Smooth muscle cell (in vitro differentiated cells): ENCODE measurements around the gene RBM47. TPM values are rescaled to one million over a fixed set of nuclear protein-coding genes. Genes with fewer than 3 reads are reported as not detected.
A peak's percentile ranks its signal among the peaks of the same experiment; 100 is the strongest.

Source experiments
- DNase-seq: peaks from one replicate; lab custom pipeline; 2025; ENCODE audit not compliant: unreplicated experiment; lab: John Stamatoyannopoulos, UW
- H2AFZ ChIP-seq: fragments of 200-600 bp; sonication (generic); 2 replicates; pipeline ENCODE4 v1.6.0; 2016; ENCODE audit warnings: antibody characterized with exemption, low read depth, mild to moderate bottlenecking
- H3F3A ChIP-seq: fragments of 200-600 bp; sonication (generic); 2 replicates; pipeline ENCODE4 v1.6.0; 2017; ENCODE audit warnings: antibody characterized with exemption, low read depth
- H3K27ac ChIP-seq: fragments of 200-600 bp; sonication (generic); 2 replicates; pipeline ENCODE4 v1.5.1; 2016; ENCODE audit warnings: low read depth, mild to moderate bottlenecking
- H3K27me3 ChIP-seq: fragments of 200-600 bp; sonication (generic); 2 replicates; pipeline ENCODE4 v1.6.1; 2016; ENCODE audit warnings: low read depth, mild to moderate bottlenecking
- H3K36me3 ChIP-seq: fragments of 200-600 bp; sonication (generic); 2 replicates; pipeline ENCODE4 v1.5.1; 2016; ENCODE audit warnings: low read depth
- H3K4me1 ChIP-seq: fragments of 200-600 bp; sonication (generic); 2 replicates; pipeline ENCODE4 v1.5.1; 2016; ENCODE audit warnings: low read depth
- H3K4me2 ChIP-seq: fragments of 200-600 bp; sonication (generic); 2 replicates; pipeline ENCODE4 v1.6.0; 2016; ENCODE audit warnings: mild to moderate bottlenecking
- H3K4me3 ChIP-seq: fragments of 200-600 bp; sonication (generic); 2 replicates; pipeline ENCODE4 v1.5.1; 2016; ENCODE audit warnings: mild to moderate bottlenecking
- H3K79me2 ChIP-seq: fragments of 200-600 bp; sonication (generic); 2 replicates; pipeline ENCODE4 v1.6.0; 2016; ENCODE audit warnings: low read depth, mild to moderate bottlenecking
- H3K9ac ChIP-seq: fragments of 200-600 bp; sonication (generic); 2 replicates; pipeline ENCODE4 v1.6.0; 2016; ENCODE audit warnings: low read depth
- H3K9me3 ChIP-seq: fragments of 200-600 bp; sonication (generic); replicated peaks from 2 replicates; pipeline ENCODE4 v1.5.1; 2016; ENCODE audit warnings: low read depth
- H4K20me1 ChIP-seq: fragments of 200-600 bp; sonication (generic); 2 replicates; pipeline ENCODE4 v1.6.0; 2016; ENCODE audit warnings: low read depth
- CTCF ChIP-seq: fragments of 200-600 bp; sonication (generic); IDR thresholded peaks from 2 replicates; pipeline ENCODE4 v1.5.1; 2017; ENCODE audit warnings: borderline replicate concordance, mild to moderate bottlenecking, antibody characterized with exemption; ENCODE audit not compliant: insufficient read depth, poor library complexity, severe bottlenecking
- WGBS: methylation state at CpG from one replicate; pipeline ENCODE4 v1.1.7; 2016; ENCODE audit warnings: low lambda C conversion rate; 5-methylcytosine and 5-hydroxymethylcytosine counted together
- polyA plus RNA-seq: library from polyadenylated mRNA; unstranded; fragments of >200 nt; fragmentation: Nextera tagmentation; extraction: Ambion mirVana; gene quantifications from 2 replicates; pipeline ENCODE4 v1.2.1, GENCODE V29; 2016
- total RNA-seq: library from RNA; depleted of rRNA; stranded (reverse); fragments of >200 nt; gene quantifications from 2 replicates; pipeline ENCODE4 v1.2.3, GENCODE V29; 2014

RBM47 gene
- total and polyA plus RNA-seq, 2 experiments from 2014 or later = 3.4 to 5.5 TPM

GRCh38 chr4:40612831-40613230 is 16.8 kb downstream of the RBM47 start:
- H3K4me3 ChIP-seq = no peak overlapping the region
- TF ChIP-seq CTCF = no peak
- H4K20me1 ChIP-seq = no peaks in the 10 kb centered on the region
- no peak for DNase-seq
- H2AFZ ChIP-seq = no peak overlapping the region
- peak overlapping the region; percentile 17 for H3K27ac ChIP-seq
- no peak overlapping the region for H3K9ac ChIP-seq
- H3K79me2 ChIP-seq = no peaks in the 10 kb centered on the region
- H3F3A ChIP-seq = no peaks in the 10 kb centered on the region
- H3K4me2 ChIP-seq = no peak overlapping the region
- WGBS = 92% methylated on average over 2 of the region's 2 CpGs
- no peaks in the 10 kb centered on the region for H3K4me1 ChIP-seq
- H3K27me3 ChIP-seq = no peaks in the 10 kb centered on the region
- no peaks in the 10 kb centered on the region for H3K36me3 ChIP-seq
- no peaks in the 10 kb centered on the region for H3K9me3 ChIP-seq

- TF ChIP-seq CTCF = no peak
- no peaks in the 10 kb centered on the region for H3K4me1 ChIP-seq
- H2AFZ ChIP-seq = no peak overlapping the region
- H4K20me1 ChIP-seq = no peaks in the 10 kb centered on the region
- no peak overlapping the region for H3K4me3 ChIP-seq
- no peak for DNase-seq
- H3K79me2 ChIP-seq = no peaks in the 10 kb centered on the region
- no peaks in the 10 kb centered on the region for H3K27me3 ChIP-seq
- H3F3A ChIP-seq = no peaks in the 10 kb centered on the region
- H3K9me3 ChIP-seq = no peaks in the 10 kb centered on the region
- no peak overlapping the region for H3K27ac ChIP-seq
- no peak overlapping the region for H3K4me2 ChIP-seq
- H3K36me3 ChIP-seq = no peaks in the 10 kb centered on the region
- H3K9ac ChIP-seq = no peak overlapping the region
- WGBS = 92% methylated on average over 4 of the region's 4 CpGs
Measured at GRCh38 chr4:40612283-40612682, 17.4 kb downstream of the RBM47 start.

GRCh38 chr4:40608628-40609027 is 21.0 kb downstream of the RBM47 start:
- no peaks in the 10 kb centered on the region for H3K9me3 ChIP-seq
- H2AFZ ChIP-seq = no peak overlapping the region
- TF ChIP-seq CTCF = no peak
- no peak overlapping the region for H3K4me3 ChIP-seq
- WGBS = 65% methylated on average over 2 of the region's 2 CpGs
- H3K27ac ChIP-seq = no peak overlapping the region
- H4K20me1 ChIP-seq = no peaks in the 10 kb centered on the region
- no peak overlapping the region for H3K9ac ChIP-seq
- DNase-seq = no peak
- no peaks in the 10 kb centered on the region for H3K79me2 ChIP-seq
- no peak overlapping the region for H3K4me2 ChIP-seq
- H3F3A ChIP-seq = no peaks in the 10 kb centered on the region
- no peaks in the 10 kb centered on the region for H3K4me1 ChIP-seq
- H3K27me3 ChIP-seq = no peaks in the 10 kb centered on the region
- H3K36me3 ChIP-seq = no peaks in the 10 kb centered on the region

DNA sequence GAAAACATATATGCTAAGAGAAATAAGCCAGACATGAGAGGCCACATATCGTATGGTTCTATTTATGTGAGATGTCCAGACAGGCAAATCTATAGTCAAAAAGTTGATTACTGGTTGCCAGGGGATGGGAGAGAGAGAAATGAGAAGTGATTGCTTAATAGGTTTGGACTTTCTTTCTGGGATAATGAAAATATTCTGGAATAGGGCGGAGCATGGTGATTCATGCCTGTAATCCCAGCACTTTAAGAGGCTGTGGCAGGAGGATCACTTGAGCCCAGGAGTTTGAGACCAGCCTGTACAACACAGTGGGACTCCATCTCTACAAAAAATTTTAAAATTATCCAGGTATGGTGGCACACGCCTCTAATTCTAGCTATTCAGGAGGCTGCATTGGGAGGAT is 22.4 kb downstream of the RBM47 start:
- 99% methylated on average over 3 of the region's 3 CpGs for WGBS

More for the DNA sequence above, 22.4 kb downstream of the RBM47 start:
- no peaks in the 10 kb centered on the region for H4K20me1 ChIP-seq
- H3K4me3 ChIP-seq = no peak overlapping the region
- no peak overlapping the region for H2AFZ ChIP-seq
- no peak overlapping the region for H3K27ac ChIP-seq
- no peak overlapping the region for H3K9ac ChIP-seq
- H3K4me2 ChIP-seq = no peak overlapping the region
- H3K9me3 ChIP-seq = no peaks in the 10 kb centered on the region
- H3K27me3 ChIP-seq = no peaks in the 10 kb centered on the region
- no peaks in the 10 kb centered on the region for H3K36me3 ChIP-seq
- no peaks in the 10 kb centered on the region for H3K4me1 ChIP-seq
- no peaks in the 10 kb centered on the region for H3F3A ChIP-seq
- H3K79me2 ChIP-seq = no peaks in the 10 kb centered on the region
- no peak for DNase-seq
- no peak for TF ChIP-seq CTCF
